T-helper 1 cell treated with Interleukin-12 subunit alpha and Interleukin-12 subunit beta and Interleukin-4 antibody, amounts not matched to agents 30 μg/mL and 1 μg/mL, for 36 hours (primary cell): Measurements from ENCODE around the gene SPATS2L.

Source experiments
- H3K27ac Mint-ChIP-seq: one replicate; pipeline ENCODE4 v1.8.0; 2021; ENCODE audit warnings: mild to moderate bottlenecking, mixed read lengths
- H3K27me3 Mint-ChIP-seq: one replicate; pipeline ENCODE4 v1.8.0; 2021; ENCODE audit warnings: low read depth, mixed read lengths
- H3K36me3 Mint-ChIP-seq: one replicate; pipeline ENCODE4 v1.8.0; 2021; ENCODE audit warnings: low read depth, mixed read lengths
- H3K4me1 Mint-ChIP-seq: one replicate; pipeline ENCODE4 v1.8.0; 2021; ENCODE audit warnings: low read depth, mixed read lengths
- H3K4me3 Mint-ChIP-seq: one replicate; pipeline ENCODE4 v1.8.0; 2021; ENCODE audit warnings: mild to moderate bottlenecking, moderate library complexity, mixed read lengths
- H3K9me3 Mint-ChIP-seq: one replicate; pipeline ENCODE4 v1.8.0; 2021; ENCODE audit warnings: mixed read lengths

The SPATS2L gene

GRCh38 chr2:200423541-200423940 is 117.0 kb downstream of the SPATS2L start:
- H3K27ac Mint-ChIP-seq, result no peak overlapping the region
- no peak overlapping the region for H3K4me3 Mint-ChIP-seq
- H3K36me3 Mint-ChIP-seq, result peaks cover 37% of the 10 kb centered on the region
- peaks cover 20% of the 10 kb centered on the region for H3K4me1 Mint-ChIP-seq
- no peaks in the 10 kb centered on the region for H3K9me3 Mint-ChIP-seq
- H3K27me3 Mint-ChIP-seq, result no peaks in the 10 kb centered on the region

- no peak overlapping the region for H3K4me3 Mint-ChIP-seq
- H3K27ac Mint-ChIP-seq, result no peak overlapping the region
- H3K36me3 Mint-ChIP-seq, result peaks cover 22% of the 10 kb centered on the region
- H3K9me3 Mint-ChIP-seq, result no peaks in the 10 kb centered on the region
- no peaks in the 10 kb centered on the region for H3K27me3 Mint-ChIP-seq
- H3K4me1 Mint-ChIP-seq, result peaks cover 20% of the 10 kb centered on the region
Observed at GRCh38 chr2:200425026-200425821, 118.7 kb downstream of the SPATS2L start.

- Mint-ChIP-seq H3K4me3 (no peak overlapping the region), H3K4me1 (peaks cover 20% of the 10 kb centered on the region), H3K36me3 (peaks cover 15% of the 10 kb centered on the region), H3K27ac (no peak overlapping the region), H3K27me3 (no peaks in the 10 kb centered on the region), H3K9me3 (no peaks in the 10 kb centered on the region)
Observed at GRCh38 chr2:200426754-200427153, 120.3 kb downstream of the SPATS2L start.

- no peak overlapping the region for H3K4me3 Mint-ChIP-seq
- no peak overlapping the region for H3K27ac Mint-ChIP-seq
- no peaks in the 10 kb centered on the region for H3K27me3 Mint-ChIP-seq
- no peaks in the 10 kb centered on the region for H3K9me3 Mint-ChIP-seq
- peaks cover 14% of the 10 kb centered on the region for H3K4me1 Mint-ChIP-seq
- peaks cover 14% of the 10 kb centered on the region for H3K36me3 Mint-ChIP-seq
Observed at GRCh38 chr2:200428961-200429665, 122.6 kb downstream of the SPATS2L start.

GRCh38 chr2:200430017-200430416 is 123.5 kb downstream of the SPATS2L start:
- no peaks in the 10 kb centered on the region for H3K27me3 Mint-ChIP-seq
- peaks cover 14% of the 10 kb centered on the region for H3K36me3 Mint-ChIP-seq
- no peak overlapping the region for H3K27ac Mint-ChIP-seq
- H3K4me1 Mint-ChIP-seq, result peaks cover 14% of the 10 kb centered on the region
- no peaks in the 10 kb centered on the region for H3K9me3 Mint-ChIP-seq
- no peak overlapping the region for H3K4me3 Mint-ChIP-seq

GRCh38 chr2:200431996-200432705 is 125.7 kb downstream of the SPATS2L start:
- peaks cover 2% of the 10 kb centered on the region for H3K4me1 Mint-ChIP-seq
- no peaks in the 10 kb centered on the region for H3K9me3 Mint-ChIP-seq
- H3K4me3 Mint-ChIP-seq, result no peak overlapping the region
- no peak overlapping the region for H3K27ac Mint-ChIP-seq
- peaks cover 16% of the 10 kb centered on the region for H3K36me3 Mint-ChIP-seq
- no peaks in the 10 kb centered on the region for H3K27me3 Mint-ChIP-seq

GRCh38 chr2:200435379-200435778 is 128.9 kb downstream of the SPATS2L start:
- H3K9me3 Mint-ChIP-seq, result no peaks in the 10 kb centered on the region
- peaks cover 20% of the 10 kb centered on the region for H3K36me3 Mint-ChIP-seq
- H3K27ac Mint-ChIP-seq, result no peak overlapping the region
- no peaks in the 10 kb centered on the region for H3K27me3 Mint-ChIP-seq
- H3K4me1 Mint-ChIP-seq, result peaks cover 2% of the 10 kb centered on the region
- H3K4me3 Mint-ChIP-seq, result no peak overlapping the region

- H3K27me3 Mint-ChIP-seq, result no peaks in the 10 kb centered on the region
- H3K9me3 Mint-ChIP-seq, result no peaks in the 10 kb centered on the region
- no peaks in the 10 kb centered on the region for H3K4me1 Mint-ChIP-seq
- H3K36me3 Mint-ChIP-seq, result peaks cover 19% of the 10 kb centered on the region
- no peak overlapping the region for H3K4me3 Mint-ChIP-seq
- no peak overlapping the region for H3K27ac Mint-ChIP-seq
Observed at GRCh38 chr2:200438251-200438650, 131.8 kb downstream of the SPATS2L start.

GRCh38 chr2:200438846-200439245 is 132.4 kb downstream of the SPATS2L start:
- no peaks in the 10 kb centered on the region for H3K9me3 Mint-ChIP-seq
- peaks cover 22% of the 10 kb centered on the region for H3K36me3 Mint-ChIP-seq
- H3K4me3 Mint-ChIP-seq, result no peak overlapping the region
- no peak overlapping the region for H3K27ac Mint-ChIP-seq
- H3K27me3 Mint-ChIP-seq, result no peaks in the 10 kb centered on the region
- H3K4me1 Mint-ChIP-seq, result no peaks in the 10 kb centered on the region

GRCh38 chr2:200439981-200440380 is 133.5 kb downstream of the SPATS2L start:
- no peaks in the 10 kb centered on the region for H3K4me1 Mint-ChIP-seq
- no peak overlapping the region for H3K27ac Mint-ChIP-seq
- no peaks in the 10 kb centered on the region for H3K9me3 Mint-ChIP-seq
- no peak overlapping the region for H3K4me3 Mint-ChIP-seq
- peaks cover 27% of the 10 kb centered on the region for H3K36me3 Mint-ChIP-seq
- H3K27me3 Mint-ChIP-seq, result no peaks in the 10 kb centered on the region

- Mint-ChIP-seq H3K9me3 (no peaks in the 10 kb centered on the region), H3K4me1 (peaks cover 11% of the 10 kb centered on the region)
Observed at GRCh38 chr2:200442471-200442870, 136.0 kb downstream of the SPATS2L start.

GRCh38 chr2:200443376-200443775 is 136.9 kb downstream of the SPATS2L start:
- no peak overlapping the region for H3K27ac Mint-ChIP-seq

More at GRCh38 chr2:200442471-200442870, 136.0 kb downstream of the SPATS2L start:
- no peak overlapping the region for H3K27ac Mint-ChIP-seq
- H3K27me3 Mint-ChIP-seq, result no peaks in the 10 kb centered on the region
- H3K4me3 Mint-ChIP-seq, result no peak overlapping the region
- H3K36me3 Mint-ChIP-seq, result peaks cover 22% of the 10 kb centered on the region

GRCh38 chr2:200443916-200444315 is 137.4 kb downstream of the SPATS2L start:
- Mint-ChIP-seq H3K27ac (no peak overlapping the region), H3K27me3 (no peaks in the 10 kb centered on the region), H3K4me1 (peaks cover 13% of the 10 kb centered on the region), H3K36me3 (peaks cover 24% of the 10 kb centered on the region), H3K9me3 (no peaks in the 10 kb centered on the region), H3K4me3 (no peak overlapping the region)

More at GRCh38 chr2:200443376-200443775, 136.9 kb downstream of the SPATS2L start:
- Mint-ChIP-seq H3K36me3 (peaks cover 22% of the 10 kb centered on the region), H3K27me3 (no peaks in the 10 kb centered on the region), H3K4me3 (no peak overlapping the region), H3K9me3 (no peaks in the 10 kb centered on the region), H3K4me1 (peaks cover 11% of the 10 kb centered on the region)

- H3K27me3 Mint-ChIP-seq, result no peaks in the 10 kb centered on the region
- no peaks in the 10 kb centered on the region for H3K9me3 Mint-ChIP-seq
- peaks cover 25% of the 10 kb centered on the region for H3K36me3 Mint-ChIP-seq
- H3K4me1 Mint-ChIP-seq, result peaks cover 13% of the 10 kb centered on the region
- no peak overlapping the region for H3K27ac Mint-ChIP-seq
- no peak overlapping the region for H3K4me3 Mint-ChIP-seq
Observed at GRCh38 chr2:200444530-200444929, 138.0 kb downstream of the SPATS2L start.
